Astrocyte of the spinal cord (primary cell): ENCODE data around the gene ACSL3.

Experiments used
- DNase-seq: peaks from one replicate; pipeline ENCODE4 v3.0.0; 2011; ENCODE audit warnings: low read depth, low spot score
- H3K4me3 ChIP-seq: 2 replicates; pipeline ENCODE4 v1.5.1; 2011; ENCODE audit warnings: low read depth, mild to moderate bottlenecking, low read length, moderate library complexity
- CTCF ChIP-seq: IDR thresholded peaks from 2 replicates; pipeline ENCODE4 v1.5.1; 2012; ENCODE audit warnings: low read depth, mild to moderate bottlenecking, low read length, inconsistent platforms
- in situ Hi-C: cut with HindIII; loops from 2 replicates; pipeline ENCODE4 v1.10.0; 2017; ENCODE audit warnings: low sequenced_read_pairs

The ACSL3 gene

GRCh38 chr2:222879604-222879933 is 18.7 kb downstream of the ACSL3 start:
- H3K4me3 ChIP-seq = no peak overlapping the region
- no peak for DNase-seq
- in situ Hi-C loops = no loop called here
- TF ChIP-seq CTCF = no peak

GRCh38 chr2:222882484-222882928 is 21.7 kb downstream of the ACSL3 start:
- no peak for DNase-seq
- in situ Hi-C loops = no loop called here
- TF ChIP-seq CTCF = no peak
- no peak overlapping the region for H3K4me3 ChIP-seq

GRCh38 chr2:222883420-222883819 is 22.6 kb downstream of the ACSL3 start:
- TF ChIP-seq CTCF = no peak
- in situ Hi-C loops = no loop called here
- DNase-seq = no peak
- H3K4me3 ChIP-seq = no peak overlapping the region

GRCh38 chr2:222884114-222884771 is 23.4 kb downstream of the ACSL3 start:
- no peak for TF ChIP-seq CTCF
- no peak overlapping the region for H3K4me3 ChIP-seq
- in situ Hi-C loops = no loop called here
- DNase-seq = no peak

- no peak for TF ChIP-seq CTCF
- no peak for DNase-seq
- in situ Hi-C loops = no loop called here
- no peak overlapping the region for H3K4me3 ChIP-seq
These were observed 24.1 kb downstream of the ACSL3 start for GRCh38 chr2:222884805-222885424.

GRCh38 chr2:222887124-222887523 is 26.3 kb downstream of the ACSL3 start:
- H3K4me3 ChIP-seq = no peak overlapping the region
- TF ChIP-seq CTCF = no peak
- in situ Hi-C loops = no loop called here

GRCh38 chr2:222888716-222889115 is 27.9 kb downstream of the ACSL3 start:
- TF ChIP-seq CTCF = no peak
- in situ Hi-C loops = no loop called here
- no peak overlapping the region for H3K4me3 ChIP-seq
- DNase-seq = no peak

More at GRCh38 chr2:222887124-222887523, 26.3 kb downstream of the ACSL3 start:
- no peak for DNase-seq
